ENCODE results near the gene MINDY3.

MINDY3 gene

DNA sequence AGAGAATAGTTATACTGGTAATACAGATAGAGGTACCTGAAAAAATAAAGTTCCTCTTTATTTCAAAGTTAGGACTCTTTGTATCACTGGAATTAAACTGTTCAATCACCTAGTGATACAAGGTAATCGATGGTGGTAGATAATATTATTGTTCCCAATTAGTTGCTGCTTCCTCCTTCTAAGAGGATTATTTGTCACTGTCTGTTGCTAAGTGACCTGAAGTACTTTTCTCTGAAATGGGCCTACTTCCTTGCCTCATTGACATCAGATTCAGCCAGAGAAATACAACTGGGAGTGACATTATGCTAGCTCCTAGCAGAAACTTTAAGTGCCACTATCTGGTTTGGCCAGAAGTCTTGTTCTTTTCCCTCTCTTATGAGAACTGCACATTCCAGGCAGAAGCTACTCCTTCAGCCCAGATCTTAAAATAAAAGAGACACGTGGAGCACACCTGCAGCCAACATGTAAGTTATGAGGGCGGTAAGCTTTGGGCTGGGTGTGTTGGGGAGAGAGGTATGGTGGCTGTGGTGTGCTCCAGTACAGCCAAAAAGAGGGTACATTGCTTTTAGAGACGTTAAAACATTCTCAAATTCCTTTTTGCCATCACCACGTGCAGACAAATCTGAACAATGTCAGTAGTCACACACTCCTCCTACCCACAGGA, 54.8 kb downstream of the MINDY3 start:
- DNase-seq (ENCODE audit: low read depth) = no peak

DNA sequence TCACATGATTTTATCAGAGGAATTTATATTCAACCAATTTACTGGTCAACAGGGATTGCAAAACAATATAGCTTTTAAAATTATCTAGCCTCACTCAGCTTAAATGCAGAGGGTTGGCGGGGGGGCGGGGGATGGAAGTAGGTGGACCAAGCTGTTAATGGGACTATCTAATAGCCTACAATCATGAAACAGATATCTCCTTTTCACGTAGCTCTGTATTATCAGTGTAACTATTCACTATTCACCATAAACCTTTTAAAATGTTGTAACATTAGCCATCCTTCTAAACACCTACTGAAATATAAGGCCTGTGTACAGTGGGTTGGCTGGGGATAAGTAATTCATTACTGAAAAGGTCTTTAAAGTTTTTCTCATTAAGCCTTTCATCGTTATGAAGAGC, 56.2 kb downstream of the MINDY3 start:
- no peak for DNase-seq (ENCODE audit: low read depth)

DNA sequence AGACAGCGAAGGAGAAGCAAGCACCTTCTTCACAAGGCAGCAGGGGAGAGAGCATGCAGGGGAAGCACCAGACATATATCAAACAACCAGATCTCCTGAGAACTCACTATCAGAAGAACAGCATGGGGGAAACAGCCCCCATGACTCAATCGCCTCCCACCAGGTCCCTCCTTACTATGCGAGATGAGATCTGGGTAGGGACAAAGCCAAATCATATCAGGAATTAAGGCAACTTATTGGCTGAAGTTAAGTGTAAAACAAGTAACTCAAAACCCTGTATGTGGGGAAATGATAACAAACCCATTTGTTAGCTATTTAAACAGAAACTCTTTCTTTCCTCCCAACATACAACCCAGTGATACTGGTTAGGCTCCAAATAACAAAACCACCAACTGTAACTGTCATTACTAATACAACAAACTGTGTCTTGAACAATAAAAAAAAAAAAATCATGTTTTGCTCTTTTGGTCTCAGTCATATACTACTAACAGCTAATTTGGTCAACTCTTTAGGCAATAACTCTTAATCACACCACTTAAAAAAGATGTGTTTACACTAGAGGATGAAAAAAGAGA, 57.8 kb downstream of the MINDY3 start:
- DNase-seq (ENCODE audit: low read depth) = no peak

DNA sequence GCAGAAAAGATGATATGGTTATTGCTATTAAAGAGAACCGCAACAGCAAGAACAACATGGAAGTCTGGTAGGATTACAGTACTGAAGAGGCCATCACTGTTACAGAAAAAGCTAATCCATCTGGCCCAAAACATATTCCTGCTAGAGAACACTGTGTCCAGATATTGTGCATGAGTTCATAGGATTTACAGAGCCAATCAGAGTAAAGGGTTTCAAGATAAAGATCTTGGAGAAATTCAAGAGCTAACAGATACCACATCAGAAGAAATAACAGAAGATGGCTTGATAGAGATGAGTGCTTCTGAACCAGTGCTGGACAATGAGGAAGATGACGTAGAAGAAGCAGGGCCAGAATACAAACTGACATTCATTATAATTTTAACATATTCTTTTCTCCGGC, 58.7 kb downstream of the MINDY3 start:
- no peak for DNase-seq (ENCODE audit: low read depth)

DNA sequence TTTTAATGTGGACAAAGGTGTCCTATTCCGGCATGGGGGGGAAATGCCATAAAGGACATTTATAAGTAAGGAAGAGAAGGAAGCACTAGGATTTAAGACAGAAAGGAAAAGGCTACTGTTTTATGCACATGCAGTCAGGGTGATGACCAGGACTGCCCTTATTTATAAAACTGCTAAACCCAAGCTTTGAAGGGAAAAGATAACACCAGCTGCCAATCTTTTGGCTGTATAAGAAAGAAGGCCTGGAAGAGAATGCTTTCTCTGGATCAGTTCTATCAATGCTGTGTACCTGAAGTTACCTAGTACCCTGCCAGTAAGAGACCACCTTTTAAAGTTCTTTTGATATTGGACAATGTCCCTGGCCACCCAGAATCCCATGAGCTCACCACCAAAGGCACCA, 59.2 kb downstream of the MINDY3 start:
- DNase-seq (ENCODE audit: low read depth) = no peak

DNA sequence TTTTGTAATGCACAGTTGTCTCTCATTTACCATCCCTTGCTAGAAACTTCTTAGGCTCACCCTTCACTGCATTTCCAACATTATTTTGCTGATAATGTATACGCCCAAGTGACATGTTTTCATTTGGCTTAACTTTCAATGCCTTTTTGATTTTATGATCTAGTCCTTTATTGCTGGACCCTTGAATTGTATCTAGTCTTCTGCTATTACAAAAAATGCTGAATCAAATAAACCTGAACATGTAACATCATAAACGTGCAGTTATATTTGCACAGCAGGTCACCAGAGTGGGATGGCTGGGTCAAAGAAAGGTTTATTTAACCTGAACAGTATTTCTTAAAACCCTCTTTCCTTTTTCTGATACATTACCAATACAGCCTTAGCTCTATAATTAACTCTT, 63.0 kb downstream of the MINDY3 start:
- no peak for DNase-seq (ENCODE audit: low read depth)

DNA sequence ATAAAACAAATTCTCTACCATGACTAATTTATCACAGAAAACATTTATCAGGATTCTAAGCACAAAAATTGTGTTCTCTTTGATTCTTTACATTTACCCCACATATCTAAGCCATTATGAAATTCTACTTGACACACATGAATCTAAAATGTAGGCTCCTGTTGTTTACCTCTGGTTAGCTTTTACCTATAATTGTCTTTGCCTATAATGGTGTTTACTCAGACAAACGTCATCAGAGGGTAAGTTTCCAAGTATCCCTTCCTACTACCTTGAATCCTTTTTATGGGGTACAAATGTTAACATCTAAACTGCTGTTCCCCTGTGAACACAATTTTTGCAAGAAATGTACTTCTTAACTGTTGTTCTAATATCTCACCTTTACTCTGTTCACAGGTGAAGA, 63.5 kb downstream of the MINDY3 start:
- no peak for DNase-seq (ENCODE audit: low read depth)

DNA sequence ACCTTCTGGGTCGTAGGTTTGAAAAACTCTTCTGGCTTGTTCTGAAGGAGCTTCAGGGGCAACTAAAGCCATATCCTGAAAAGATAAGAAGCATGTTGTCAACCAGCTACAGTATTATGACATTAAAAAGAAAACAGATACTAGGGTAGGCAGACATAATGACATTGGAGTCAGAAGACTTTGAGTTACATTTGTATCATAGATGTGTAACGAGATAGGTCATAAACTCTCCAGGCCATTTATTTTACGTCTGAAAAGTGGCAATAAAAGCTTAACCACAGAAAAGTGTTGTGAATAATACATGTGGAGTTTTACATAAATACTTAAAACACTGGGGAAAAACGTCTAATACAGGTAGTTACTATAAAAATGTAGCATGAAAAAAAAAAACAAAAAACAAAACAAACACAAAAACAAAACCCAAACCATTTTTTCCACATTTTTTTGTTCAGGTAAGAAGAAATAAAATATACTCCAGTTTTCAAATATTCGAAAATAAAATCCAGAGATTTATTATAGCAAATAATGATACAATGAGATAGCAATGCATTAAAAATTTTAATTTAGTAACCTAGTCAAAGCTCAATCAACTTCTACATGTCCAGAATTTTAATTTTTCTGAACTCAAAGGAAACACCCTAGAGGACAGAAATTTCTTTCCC, 64.1 kb downstream of the MINDY3 start:
- no peak for DNase-seq (ENCODE audit: low read depth)

DNA sequence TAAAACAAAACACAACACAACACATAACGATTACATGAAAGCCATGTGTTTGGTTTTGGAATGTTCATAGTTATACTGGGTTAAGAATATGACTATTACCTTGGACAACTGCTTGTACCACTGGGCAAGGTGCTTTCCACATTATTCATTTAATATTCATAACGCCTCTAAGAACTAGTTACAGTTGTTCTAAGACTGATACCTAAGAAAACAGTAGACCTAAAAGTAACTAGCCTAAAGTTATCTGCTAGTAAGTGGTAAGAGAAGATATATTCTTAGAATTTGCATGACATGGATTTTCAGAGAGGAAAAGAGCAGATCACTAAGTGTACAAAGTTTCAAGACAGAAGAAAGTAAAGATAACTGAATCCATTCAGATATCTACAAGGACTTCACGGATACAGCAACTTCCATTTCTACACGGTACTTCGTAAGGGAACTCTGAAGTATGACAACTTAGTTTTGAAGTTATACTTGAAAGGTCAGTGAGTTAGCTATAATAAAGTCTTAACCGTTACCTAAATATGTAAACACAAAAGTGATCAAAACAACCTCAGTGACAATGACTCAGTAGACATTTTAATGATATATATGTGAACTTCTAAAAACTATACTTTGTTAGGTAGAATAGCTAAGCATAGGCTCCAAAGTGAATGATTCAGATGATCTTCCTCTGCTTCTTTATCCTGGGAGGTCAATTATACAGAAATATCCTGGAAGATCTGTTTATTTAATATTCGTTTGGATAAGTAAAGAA, 65.1 kb downstream of the MINDY3 start:
- DNase-seq (ENCODE audit: low read depth) = no peak

DNA sequence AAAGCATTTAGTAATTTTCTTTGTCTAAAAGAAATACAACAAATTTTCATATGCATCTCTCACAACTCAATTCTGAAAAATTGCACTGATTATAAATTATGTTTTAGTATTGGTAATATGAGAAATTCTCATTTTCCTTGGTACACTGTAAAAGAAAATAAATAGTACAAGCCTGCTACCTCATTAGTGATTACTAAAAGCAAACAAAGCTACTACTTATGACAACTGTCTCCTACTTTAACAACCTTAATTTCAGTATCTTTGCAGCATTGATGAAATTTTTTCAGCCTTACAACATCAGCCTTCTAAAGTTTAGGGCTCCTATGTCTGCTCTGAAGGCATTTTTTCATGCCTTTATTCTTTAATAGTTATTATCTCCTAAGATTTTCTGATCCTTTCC, 65.7 kb downstream of the MINDY3 start:
- DNase-seq (ENCODE audit: low read depth) = no peak

DNA sequence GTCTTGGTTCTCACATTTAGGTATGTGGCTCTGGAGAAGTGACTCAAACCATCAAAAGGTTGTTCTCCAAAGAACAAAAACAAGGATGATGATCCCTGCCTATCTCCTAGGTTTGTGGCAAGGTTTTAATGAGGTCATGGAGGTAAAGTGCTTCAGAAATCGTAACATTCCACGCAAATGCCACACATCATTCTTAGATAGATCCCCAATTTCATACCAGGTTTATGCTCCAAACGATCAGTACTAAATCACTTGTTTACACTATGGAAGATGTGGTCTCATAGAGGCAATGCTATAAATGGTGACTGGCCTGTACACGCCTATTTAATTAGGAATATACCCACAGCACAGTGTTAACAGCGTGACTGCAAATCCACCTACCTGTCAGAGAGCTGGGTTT, 66.6 kb downstream of the MINDY3 start:
- no peak for DNase-seq (ENCODE audit: low read depth)

DNA sequence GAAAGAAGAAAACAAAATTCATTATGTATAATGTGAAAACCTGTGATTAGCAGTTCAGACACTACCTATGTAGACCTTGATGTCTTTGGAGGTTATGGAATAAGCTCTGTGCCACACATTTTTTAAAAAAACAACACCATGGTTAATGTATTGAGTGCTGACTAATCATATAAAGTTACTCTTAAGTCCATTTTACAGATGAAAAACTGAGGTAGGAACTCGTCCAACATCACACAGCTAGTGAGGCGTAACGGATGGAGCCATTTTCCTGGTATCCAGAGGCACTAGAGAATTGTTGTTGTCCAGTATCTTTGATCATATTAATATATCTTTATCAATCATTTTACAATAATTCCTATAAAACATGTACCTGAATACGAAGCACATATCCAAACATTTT, 67.5 kb downstream of the MINDY3 start:
- DNase-seq (ENCODE audit: low read depth) = no peak

DNA sequence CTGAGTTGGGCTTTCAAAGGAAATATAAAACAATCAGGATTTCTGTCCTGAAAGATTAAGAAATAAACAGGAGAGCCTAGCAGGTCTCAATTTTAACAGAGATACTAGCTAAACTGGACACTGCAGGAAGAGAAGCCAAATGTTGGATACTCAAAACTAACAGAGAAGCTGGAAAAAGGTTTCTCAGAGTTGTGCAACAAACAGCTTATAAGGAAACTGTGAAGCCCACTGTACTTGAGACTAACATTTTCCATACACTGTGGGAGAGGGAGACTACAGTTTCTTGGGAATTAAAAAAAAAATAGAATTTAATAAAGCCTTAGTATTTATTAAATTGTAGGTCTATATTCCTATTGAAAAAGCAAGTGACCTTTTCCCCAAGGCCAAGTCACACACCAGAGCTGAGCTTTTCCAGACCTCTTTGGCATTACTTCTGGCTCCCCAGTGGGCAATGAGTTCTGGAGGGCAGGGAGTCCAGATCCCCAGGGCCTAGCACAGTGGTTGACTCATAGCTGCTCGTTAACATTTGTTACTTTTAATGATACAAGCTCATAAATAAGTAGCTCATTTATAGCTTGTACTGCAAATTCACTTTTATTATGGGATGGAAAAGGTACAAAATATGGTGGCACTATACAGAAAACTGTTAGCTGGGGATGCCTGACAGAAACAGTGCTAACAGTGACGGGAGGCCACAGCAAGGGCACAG, 68.3 kb downstream of the MINDY3 start:
- DNase-seq (ENCODE audit: low read depth) = no peak

DNA sequence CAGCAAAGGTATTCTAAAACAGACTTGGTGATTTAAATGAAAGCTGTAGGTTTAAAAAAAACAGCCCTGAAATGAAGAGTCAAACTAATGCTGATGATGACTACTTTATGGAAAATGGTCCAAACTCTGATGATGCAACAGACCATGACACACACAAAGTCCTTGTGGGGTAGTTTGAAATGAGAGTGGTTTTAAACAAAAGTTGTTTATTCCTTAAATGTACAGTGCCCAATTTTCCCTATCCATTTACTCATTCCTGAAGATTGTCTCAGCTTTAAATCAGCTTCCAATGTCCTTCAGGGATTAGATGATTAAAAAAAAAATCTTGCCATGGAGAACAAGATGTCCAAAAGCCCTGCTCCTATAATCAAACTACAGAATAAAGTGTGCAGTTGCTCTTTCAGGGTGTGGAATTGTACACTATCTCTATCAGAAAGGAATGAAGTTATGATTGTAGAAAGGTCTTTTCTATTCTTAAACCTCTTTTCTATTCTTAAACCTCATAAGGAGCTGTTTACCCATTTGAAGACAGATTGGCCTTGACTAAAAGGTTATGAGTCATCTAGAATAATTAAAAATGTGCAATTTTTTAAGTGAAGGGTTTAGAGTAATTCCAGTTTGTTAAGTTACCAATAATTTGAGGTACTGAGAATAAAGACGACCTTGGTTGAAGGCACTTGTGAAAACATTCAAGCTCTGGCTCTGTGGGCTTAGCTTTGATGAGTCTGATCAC, 70.3 kb downstream of the MINDY3 start:
- no peak for DNase-seq (ENCODE audit: low read depth)

DNA sequence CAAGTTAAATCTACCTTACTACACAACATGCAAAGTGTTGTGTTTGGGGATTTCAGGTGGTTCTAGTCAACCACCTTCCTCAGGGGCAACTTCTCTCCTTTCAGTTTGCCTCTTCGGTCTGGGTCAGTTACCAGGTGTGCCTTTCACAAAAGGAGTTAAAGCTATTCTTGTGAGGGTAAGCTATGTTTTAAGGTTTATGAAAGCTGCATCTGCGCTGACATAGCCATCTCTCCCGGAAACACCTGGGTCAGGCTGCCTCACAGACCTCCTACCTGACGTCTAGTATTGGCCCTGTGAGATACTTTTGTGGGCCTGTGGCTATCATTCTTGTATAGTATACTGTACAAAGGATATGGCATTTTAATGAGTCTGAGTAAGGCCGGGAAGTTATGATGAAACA, 72.9 kb downstream of the MINDY3 start:
- no peak for DNase-seq (ENCODE audit: low read depth)

DNA sequence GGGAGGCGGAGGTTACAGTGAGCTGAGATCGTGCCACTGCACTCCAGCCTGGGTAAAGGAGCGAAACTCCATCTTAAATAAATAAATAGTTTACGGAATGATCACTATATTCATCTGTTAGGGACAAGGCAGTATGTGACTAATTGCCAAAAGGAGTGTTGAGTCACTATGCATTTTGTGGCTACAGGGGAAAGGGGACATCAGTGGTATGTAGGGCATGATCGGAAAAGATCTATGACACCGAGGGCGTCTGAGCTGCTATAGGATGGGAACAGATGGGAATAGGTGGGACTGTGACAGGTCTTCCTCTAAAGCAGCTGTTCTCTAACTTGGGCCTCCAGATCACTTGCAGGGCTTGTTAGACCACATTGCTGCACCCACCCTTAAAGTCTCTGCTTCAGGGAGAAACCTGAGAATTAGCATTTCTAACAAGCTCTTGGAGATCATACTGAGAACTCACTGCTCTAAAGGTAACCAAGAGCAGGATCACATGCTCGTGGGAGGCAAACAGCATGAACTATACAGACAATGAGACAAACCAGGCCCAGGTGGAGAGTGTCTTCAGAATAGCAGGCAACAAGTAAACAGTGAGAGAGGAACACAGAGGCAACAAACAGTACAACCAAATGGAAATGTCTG, 75.5 kb downstream of the MINDY3 start:
- no peak for DNase-seq (ENCODE audit: low read depth)

DNA sequence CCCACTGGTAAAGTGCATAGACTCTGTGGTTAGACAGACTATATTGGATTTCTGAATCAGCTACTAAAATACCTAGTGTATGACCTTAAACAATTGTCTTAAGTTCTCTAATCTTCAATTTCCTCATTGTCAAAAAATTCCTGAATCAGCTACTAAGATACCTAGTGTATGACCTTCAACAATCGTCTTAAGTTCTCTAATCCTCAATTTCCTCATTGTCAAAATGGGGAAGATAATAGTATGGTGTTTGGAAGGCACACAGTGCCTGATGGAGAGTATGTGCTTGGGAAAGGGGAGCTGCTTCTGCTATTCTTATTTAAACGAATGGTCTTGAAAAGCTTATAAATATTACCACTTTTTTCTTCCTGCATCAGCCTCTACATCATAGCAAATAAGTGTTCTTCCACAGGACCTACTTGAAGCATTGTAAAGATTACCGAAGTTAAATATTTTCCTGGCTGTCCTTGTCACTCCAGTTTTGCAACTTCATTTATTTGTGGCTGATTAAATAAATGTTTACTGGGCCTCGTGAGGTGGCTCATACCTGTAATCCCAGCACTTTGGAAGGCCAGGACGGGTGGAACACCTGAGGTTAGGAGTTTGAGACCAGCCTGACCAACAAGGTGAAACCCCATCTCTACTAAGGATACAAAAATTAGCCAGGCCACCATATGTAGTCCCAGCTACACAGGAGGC, 76.2 kb downstream of the MINDY3 start:
- DNase-seq (ENCODE audit: low read depth) = no peak

DNA sequence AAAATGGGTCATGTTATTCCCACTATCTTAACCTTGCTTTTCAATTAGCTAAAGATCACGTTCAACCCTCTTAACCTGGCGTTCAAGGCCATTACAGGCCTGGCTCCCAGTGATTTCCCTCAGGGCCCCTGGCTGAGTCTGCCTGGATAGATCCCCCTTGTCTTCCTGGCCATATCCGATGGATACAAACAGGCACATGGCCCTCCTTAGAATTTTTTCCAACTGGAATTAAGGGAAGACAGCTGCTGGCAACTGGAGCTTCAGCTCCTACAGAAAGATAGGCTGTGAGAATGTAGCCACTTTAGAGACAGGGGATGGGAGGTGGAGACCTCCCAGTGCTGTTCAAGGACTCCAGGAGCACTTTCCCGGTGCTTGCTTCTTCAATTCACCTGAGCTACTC, 77.5 kb downstream of the MINDY3 start:
- no peak for DNase-seq (ENCODE audit: low read depth)

DNA sequence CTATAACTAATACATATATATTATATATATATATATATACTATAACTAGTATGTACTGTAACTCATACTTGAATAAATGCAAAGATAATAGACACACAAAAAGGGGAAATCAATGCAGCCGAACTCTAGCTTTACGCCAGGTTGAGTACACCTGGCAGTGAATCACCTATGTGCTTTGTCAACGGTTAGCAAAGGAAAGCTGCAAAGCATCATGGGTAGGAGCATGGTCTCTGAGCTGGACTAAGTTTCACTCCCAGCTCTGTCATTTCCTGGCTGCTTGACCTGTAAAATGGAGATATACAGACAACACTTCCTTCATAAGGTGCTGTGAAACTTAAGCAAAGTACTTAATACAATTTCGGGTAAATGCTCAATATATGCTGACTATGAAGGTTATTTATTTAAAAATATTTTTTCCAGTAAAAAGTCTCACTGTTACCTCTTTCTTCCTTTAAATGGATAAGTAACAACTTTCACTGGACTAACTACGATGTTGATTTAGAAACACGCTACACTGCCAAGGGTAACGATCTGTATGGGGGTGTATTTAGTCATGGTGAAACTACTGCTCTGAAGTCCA, 78.8 kb downstream of the MINDY3 start:
- DNase-seq (ENCODE audit: low read depth) = no peak
